ENCODE results near the gene PIBF1.

PIBF1 gene

DNA sequence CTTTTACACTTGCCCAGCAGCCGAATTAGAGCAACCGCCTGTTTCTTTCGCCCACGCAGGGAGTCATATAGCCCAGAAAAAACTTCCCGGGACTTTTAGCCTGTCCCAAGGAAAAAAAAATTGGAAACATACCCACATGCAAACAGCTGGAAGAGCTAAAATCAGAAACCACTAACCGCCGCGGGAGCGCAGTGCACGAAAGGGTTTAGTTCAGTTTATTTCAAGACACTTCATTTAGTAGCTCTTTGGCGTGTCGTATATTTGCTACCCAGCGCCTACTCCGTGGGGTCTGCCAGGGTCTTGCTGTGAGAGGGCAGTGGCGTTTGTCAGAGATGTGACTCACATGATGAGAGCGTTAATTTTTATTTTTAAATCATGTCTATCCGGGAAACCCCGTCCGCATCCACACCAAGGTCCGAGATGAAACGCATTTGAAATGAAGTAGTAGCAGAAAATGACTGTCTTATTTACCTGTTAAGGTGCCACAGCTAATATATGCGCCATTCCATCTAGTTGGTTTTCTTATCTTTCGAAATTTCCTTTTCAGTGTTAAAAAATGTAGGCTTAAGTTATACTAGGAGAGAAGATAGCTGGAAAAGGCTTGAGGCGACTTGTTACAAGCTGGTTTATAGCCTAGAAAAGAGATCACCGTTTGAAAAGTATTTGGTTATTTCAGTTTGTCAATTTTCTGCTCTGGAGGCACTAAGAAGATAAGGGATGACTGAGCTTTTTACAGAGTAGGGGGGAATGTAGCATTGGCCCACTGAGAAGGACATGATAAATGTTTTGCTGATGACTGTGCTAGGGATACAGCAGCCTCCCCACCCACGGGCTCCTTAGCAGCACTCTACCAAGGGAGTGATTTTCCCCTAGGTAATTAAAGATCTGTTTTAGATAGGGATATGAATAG, 278.6 kb downstream of the PIBF1 start:
- TF ChIP-seq POLR2AphosphoS5 (IDR thresholded peaks at IDR 0.05; ENCODE audit: borderline replicate concordance, low read depth, low read length): no peak
- TF ChIP-seq EZH2 (IDR thresholded peaks at IDR 0.05): no peak
- TF ChIP-seq FOXP2 (optimal IDR thresholded peaks at IDR 0.05; ENCODE audit: control extremely low read depth, extremely low read length, insufficient read depth): no peak
- Histone ChIP-seq H3K27ac (no peak overlapping the region), H3K9ac (ENCODE audit: insufficient read length) (no peak overlapping the region), H3K4me3 (peak overlapping the region; percentile 81), H3K9me3 (ENCODE audit: low read depth, low read length) (no peaks in the 10 kb centered on the region), H3K36me3 (ENCODE audit: insufficient read depth, low read length) (no peaks in the 10 kb centered on the region)
- DNase-seq (ENCODE audit: low read depth, low spot score): no peak

DNA sequence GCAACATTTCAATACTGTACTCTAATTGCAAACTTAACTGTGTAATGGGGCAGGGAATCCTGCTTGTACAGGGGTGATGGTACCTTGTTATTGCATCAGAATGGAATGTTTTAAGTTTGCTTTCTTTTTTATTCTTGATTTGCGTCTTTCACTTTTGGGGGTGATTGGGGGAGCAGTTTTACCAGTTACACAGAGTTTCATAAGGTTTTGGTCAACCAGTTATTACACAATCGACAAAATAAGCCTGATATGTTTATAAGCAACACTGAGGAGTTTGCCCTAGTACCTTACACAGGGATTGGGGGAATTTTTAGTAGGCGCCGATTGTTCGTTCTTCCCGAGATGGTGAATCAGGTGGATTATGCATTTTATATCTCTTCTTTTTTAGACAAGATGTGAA, 279.5 kb downstream of the PIBF1 start:
- Histone ChIP-seq H3K4me3 (no peak overlapping the region), H3K9me3 (ENCODE audit: low read depth, low read length) (no peaks in the 10 kb centered on the region), H3K27ac (no peak overlapping the region), H3K9ac (ENCODE audit: insufficient read length) (no peak overlapping the region), H3K36me3 (ENCODE audit: insufficient read depth, low read length) (no peaks in the 10 kb centered on the region)
- DNase-seq (ENCODE audit: low read depth, low spot score): no peak
- TF ChIP-seq POLR2AphosphoS5 (IDR thresholded peaks at IDR 0.05; ENCODE audit: borderline replicate concordance, low read depth, low read length) (no peak), EZH2 (IDR thresholded peaks at IDR 0.05) (no peak), FOXP2 (optimal IDR thresholded peaks at IDR 0.05; ENCODE audit: control extremely low read depth, extremely low read length, insufficient read depth) (no peak)

DNA sequence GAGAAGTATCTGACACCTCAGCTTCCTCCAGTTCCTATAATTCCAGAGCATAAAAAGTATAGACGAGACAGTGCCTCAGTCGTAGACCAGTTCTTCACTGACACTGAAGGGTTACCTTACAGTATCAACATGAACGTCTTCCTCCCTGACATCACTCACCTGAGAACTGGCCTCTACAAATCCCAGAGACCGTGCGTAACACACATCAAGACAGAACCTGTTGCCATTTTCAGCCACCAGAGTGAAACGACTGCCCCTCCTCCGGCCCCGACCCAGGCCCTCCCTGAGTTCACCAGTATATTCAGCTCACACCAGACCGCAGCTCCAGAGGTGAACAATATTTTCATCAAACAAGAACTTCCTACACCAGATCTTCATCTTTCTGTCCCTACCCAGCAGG, 279.9 kb downstream of the PIBF1 start:
- no peak overlapping the region for H3K27ac ChIP-seq
- TF ChIP-seq FOXP2 (optimal IDR thresholded peaks at IDR 0.05; ENCODE audit: control extremely low read depth, extremely low read length, insufficient read depth) (no peak), EZH2 (IDR thresholded peaks at IDR 0.05) (no peak), POLR2AphosphoS5 (IDR thresholded peaks at IDR 0.05; ENCODE audit: borderline replicate concordance, low read depth, low read length) (no peak)
- DNase-seq (ENCODE audit: low read depth, low spot score): no peak
- H3K4me3 ChIP-seq: no peak overlapping the region
- no peak overlapping the region for H3K9ac ChIP-seq (ENCODE audit: insufficient read length)
- H3K36me3 ChIP-seq (ENCODE audit: insufficient read depth, low read length): no peaks in the 10 kb centered on the region
- no peaks in the 10 kb centered on the region for H3K9me3 ChIP-seq (ENCODE audit: low read depth, low read length)

DNA sequence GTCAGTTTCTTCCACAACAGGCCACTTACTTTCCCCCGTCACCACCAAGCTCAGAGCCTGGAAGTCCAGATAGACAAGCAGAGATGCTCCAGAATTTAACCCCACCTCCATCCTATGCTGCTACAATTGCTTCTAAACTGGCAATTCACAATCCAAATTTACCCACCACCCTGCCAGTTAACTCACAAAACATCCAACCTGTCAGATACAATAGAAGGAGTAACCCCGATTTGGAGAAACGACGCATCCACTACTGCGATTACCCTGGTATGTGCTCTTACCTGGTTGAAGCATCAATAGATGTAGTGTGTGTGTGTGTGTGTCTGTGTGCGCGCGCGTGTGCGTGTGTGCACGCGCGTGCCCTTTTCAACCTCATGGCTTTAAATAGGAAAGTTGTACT, 280.5 kb downstream of the PIBF1 start:
- H3K4me3 ChIP-seq: no peak overlapping the region
- no peak for DNase-seq (ENCODE audit: low read depth, low spot score)
- H3K9ac ChIP-seq (ENCODE audit: insufficient read length): no peak overlapping the region
- TF ChIP-seq POLR2AphosphoS5 (IDR thresholded peaks at IDR 0.05; ENCODE audit: borderline replicate concordance, low read depth, low read length): no peak
- TF ChIP-seq EZH2 (IDR thresholded peaks at IDR 0.05): no peak
- TF ChIP-seq FOXP2 (optimal IDR thresholded peaks at IDR 0.05; ENCODE audit: control extremely low read depth, extremely low read length, insufficient read depth): no peak
- H3K36me3 ChIP-seq (ENCODE audit: insufficient read depth, low read length): no peaks in the 10 kb centered on the region
- H3K27ac ChIP-seq: no peak overlapping the region
- H3K9me3 ChIP-seq (ENCODE audit: low read depth, low read length): no peaks in the 10 kb centered on the region

DNA sequence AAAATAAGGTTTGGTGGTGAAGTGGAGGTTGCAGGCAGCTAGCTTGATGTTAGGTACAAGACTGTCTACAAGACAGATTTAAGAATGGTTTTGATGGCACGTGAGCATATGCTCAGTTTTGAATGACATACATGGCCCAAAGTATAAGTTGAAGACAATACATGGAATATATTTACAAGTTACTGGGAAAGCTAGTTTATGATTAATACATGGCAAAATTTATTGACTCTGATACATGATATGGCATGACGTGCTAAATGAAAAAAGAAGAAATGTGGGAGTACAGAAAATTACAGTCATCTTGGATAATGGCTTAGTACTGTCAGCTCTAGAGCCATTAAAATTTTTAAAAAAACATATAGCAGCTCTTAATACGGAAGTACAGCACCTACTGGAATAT, 281.2 kb downstream of the PIBF1 start:
- TF ChIP-seq FOXP2 (optimal IDR thresholded peaks at IDR 0.05; ENCODE audit: control extremely low read depth, extremely low read length, insufficient read depth): no peak
- no peak for TF ChIP-seq POLR2AphosphoS5 (IDR thresholded peaks at IDR 0.05; ENCODE audit: borderline replicate concordance, low read depth, low read length)
- no peak for TF ChIP-seq EZH2 (IDR thresholded peaks at IDR 0.05)
- Histone ChIP-seq H3K4me3 (no peak overlapping the region), H3K9ac (ENCODE audit: insufficient read length) (no peak overlapping the region), H3K9me3 (ENCODE audit: low read depth, low read length) (no peaks in the 10 kb centered on the region), H3K27ac (no peak overlapping the region), H3K36me3 (ENCODE audit: insufficient read depth, low read length) (no peaks in the 10 kb centered on the region)
- no peak for DNase-seq (ENCODE audit: low read depth, low spot score)

DNA sequence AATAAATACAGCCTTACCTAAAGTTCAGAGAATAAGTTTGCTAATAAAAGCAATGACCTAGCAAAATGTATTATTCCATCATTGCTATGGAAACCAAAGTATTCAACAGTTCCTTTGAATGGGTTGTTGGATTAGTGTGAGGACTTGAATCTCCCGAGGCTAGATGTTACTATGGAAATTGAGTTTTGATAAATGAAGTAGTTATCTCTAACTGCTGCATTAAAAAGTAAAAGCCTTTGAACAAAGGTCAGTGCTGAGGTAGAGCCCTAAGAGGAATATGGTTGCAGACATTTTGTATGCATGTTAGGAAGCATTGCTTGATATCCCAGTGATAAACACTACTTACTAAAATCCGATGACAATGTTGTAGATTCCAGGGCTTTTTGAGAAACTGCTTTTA, 283.1 kb downstream of the PIBF1 start:
- H3K4me3 ChIP-seq: peak overlapping the region; percentile 19; the same call in 1 of the 2 replicates
- no peak for DNase-seq (ENCODE audit: low read depth, low spot score)
- no peaks in the 10 kb centered on the region for H3K36me3 ChIP-seq (ENCODE audit: insufficient read depth, low read length)
- H3K27ac ChIP-seq: 0 out of 2 replicates have a peak overlapping the region, but pooled peaks have one; percentile 17
- no peak for TF ChIP-seq POLR2AphosphoS5 (IDR thresholded peaks at IDR 0.05; ENCODE audit: borderline replicate concordance, low read depth, low read length)
- no peaks in the 10 kb centered on the region for H3K9me3 ChIP-seq (ENCODE audit: low read depth, low read length)
- no peak overlapping the region for H3K9ac ChIP-seq (ENCODE audit: insufficient read length)

DNA sequence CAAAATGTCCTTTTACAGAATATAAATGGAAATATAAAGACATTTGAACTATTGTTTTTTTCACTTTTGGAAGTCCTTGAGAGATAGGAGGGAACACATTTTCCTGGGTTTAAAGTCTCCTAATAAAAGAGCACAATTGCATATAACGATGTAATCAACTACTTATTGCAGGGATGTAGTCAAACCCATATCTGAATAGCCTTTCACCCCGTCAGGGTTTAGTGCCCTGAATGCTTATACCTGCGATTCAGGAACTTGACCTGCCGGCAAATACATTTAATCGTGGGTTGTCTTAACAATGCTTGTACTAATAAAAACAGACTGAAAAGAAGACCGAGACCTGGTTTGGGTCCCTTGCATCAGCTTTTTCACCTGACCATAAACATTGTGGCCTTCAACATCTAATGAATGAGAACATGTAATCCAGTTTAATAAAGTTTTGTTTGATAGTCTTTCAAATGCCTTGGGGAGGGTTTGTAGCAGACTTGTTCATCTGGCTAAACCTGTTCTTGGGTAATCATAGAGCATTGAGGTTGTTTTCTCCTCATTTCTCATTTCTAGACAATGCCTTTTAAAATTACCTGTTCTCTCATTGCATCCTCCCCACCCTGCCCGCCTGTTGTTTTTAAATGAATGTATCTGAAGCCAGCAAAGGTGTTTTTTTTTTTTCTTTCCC, 283.9 kb downstream of the PIBF1 start:
- no peak overlapping the region for H3K9ac ChIP-seq (ENCODE audit: insufficient read length)
- TF ChIP-seq EZH2 (IDR thresholded peaks at IDR 0.05) (no peak), POLR2AphosphoS5 (IDR thresholded peaks at IDR 0.05; ENCODE audit: borderline replicate concordance, low read depth, low read length) (no peak), FOXP2 (optimal IDR thresholded peaks at IDR 0.05; ENCODE audit: control extremely low read depth, extremely low read length, insufficient read depth) (no peak)

More for the DNA sequence above, 283.9 kb downstream of the PIBF1 start:
- no peak overlapping the region for H3K27ac ChIP-seq
- DNase-seq (ENCODE audit: low read depth, low spot score): no peak
- H3K36me3 ChIP-seq (ENCODE audit: insufficient read depth, low read length): no peaks in the 10 kb centered on the region
- no peaks in the 10 kb centered on the region for H3K9me3 ChIP-seq (ENCODE audit: low read depth, low read length)
- H3K4me3 ChIP-seq: no peak overlapping the region

All from SK-N-MC (cell line).